Smooth muscle cell (in vitro differentiated cells): ENCODE data around the gene CRHR1. TPM values are rescaled to one million over a fixed set of nuclear protein-coding genes. Genes with fewer than 3 reads are reported as not detected.
A peak's percentile ranks its signal among the peaks of the same experiment; 100 is the strongest.

Source experiments
- DNase-seq: peaks from one replicate; lab custom pipeline; 2025; ENCODE audit not compliant: unreplicated experiment; lab: John Stamatoyannopoulos, UW
- H2AFZ ChIP-seq: fragments of 200-600 bp; sonication (generic); 2 replicates; pipeline ENCODE4 v1.6.0; 2016; ENCODE audit warnings: antibody characterized with exemption, low read depth, mild to moderate bottlenecking
- H3F3A ChIP-seq: fragments of 200-600 bp; sonication (generic); 2 replicates; pipeline ENCODE4 v1.6.0; 2017; ENCODE audit warnings: antibody characterized with exemption, low read depth
- H3K27ac ChIP-seq: fragments of 200-600 bp; sonication (generic); 2 replicates; pipeline ENCODE4 v1.5.1; 2016; ENCODE audit warnings: low read depth, mild to moderate bottlenecking
- H3K27me3 ChIP-seq: fragments of 200-600 bp; sonication (generic); 2 replicates; pipeline ENCODE4 v1.6.1; 2016; ENCODE audit warnings: low read depth, mild to moderate bottlenecking
- H3K36me3 ChIP-seq: fragments of 200-600 bp; sonication (generic); 2 replicates; pipeline ENCODE4 v1.5.1; 2016; ENCODE audit warnings: low read depth
- H3K4me1 ChIP-seq: fragments of 200-600 bp; sonication (generic); 2 replicates; pipeline ENCODE4 v1.5.1; 2016; ENCODE audit warnings: low read depth
- H3K4me2 ChIP-seq: fragments of 200-600 bp; sonication (generic); 2 replicates; pipeline ENCODE4 v1.6.0; 2016; ENCODE audit warnings: mild to moderate bottlenecking
- H3K4me3 ChIP-seq: fragments of 200-600 bp; sonication (generic); 2 replicates; pipeline ENCODE4 v1.5.1; 2016; ENCODE audit warnings: mild to moderate bottlenecking
- H3K79me2 ChIP-seq: fragments of 200-600 bp; sonication (generic); 2 replicates; pipeline ENCODE4 v1.6.0; 2016; ENCODE audit warnings: low read depth, mild to moderate bottlenecking
- H3K9ac ChIP-seq: fragments of 200-600 bp; sonication (generic); 2 replicates; pipeline ENCODE4 v1.6.0; 2016; ENCODE audit warnings: low read depth
- H3K9me3 ChIP-seq: fragments of 200-600 bp; sonication (generic); replicated peaks from 2 replicates; pipeline ENCODE4 v1.5.1; 2016; ENCODE audit warnings: low read depth
- H4K20me1 ChIP-seq: fragments of 200-600 bp; sonication (generic); 2 replicates; pipeline ENCODE4 v1.6.0; 2016; ENCODE audit warnings: low read depth
- CTCF ChIP-seq: fragments of 200-600 bp; sonication (generic); IDR thresholded peaks from 2 replicates; pipeline ENCODE4 v1.5.1; 2017; ENCODE audit warnings: borderline replicate concordance, mild to moderate bottlenecking, antibody characterized with exemption; ENCODE audit not compliant: insufficient read depth, poor library complexity, severe bottlenecking
- WGBS: methylation state at CpG from one replicate; pipeline ENCODE4 v1.1.7; 2016; ENCODE audit warnings: low lambda C conversion rate; 5-methylcytosine and 5-hydroxymethylcytosine counted together
- polyA plus RNA-seq: library from polyadenylated mRNA; unstranded; fragments of >200 nt; fragmentation: Nextera tagmentation; extraction: Ambion mirVana; gene quantifications from 2 replicates; pipeline ENCODE4 v1.2.1, GENCODE V29; 2016
- total RNA-seq: library from RNA; depleted of rRNA; stranded (reverse); fragments of >200 nt; gene quantifications from 2 replicates; pipeline ENCODE4 v1.2.3, GENCODE V29; 2014

The CRHR1 gene
- total RNA-seq (0.09 TPM in 1 of 2 replicates, not detected in the other), polyA plus RNA-seq (not detected in 2 replicates)

DNA sequence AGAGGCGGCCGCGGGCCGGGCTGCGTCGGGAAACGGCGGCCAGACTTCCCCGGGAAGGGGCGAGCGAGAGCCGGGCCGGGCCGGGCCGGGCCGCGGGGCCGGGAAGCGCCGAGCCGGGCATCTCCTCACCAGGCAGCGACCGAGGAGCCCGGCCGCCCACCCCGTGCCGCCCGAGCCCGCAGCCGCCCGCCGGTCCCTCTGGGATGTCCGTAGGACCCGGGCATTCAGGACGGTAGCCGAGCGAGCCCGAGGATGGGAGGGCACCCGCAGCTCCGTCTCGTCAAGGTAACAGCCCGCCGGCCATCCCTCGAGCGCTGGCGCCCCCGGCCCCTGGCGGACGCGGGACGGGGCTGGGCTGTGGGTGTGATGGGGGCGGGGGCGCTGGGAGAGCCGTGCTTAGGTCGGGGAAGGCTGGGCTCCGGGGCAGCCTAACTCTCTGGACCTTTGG lies at the start of gene CRHR1:
Gene CRHR1, plus strand, starts transcription at position 28 of the 448 bp plus-strand sequence. Its CDS starts 225 bp downstream, at position 253.
- no peaks in the 10 kb centered on the region for H3K36me3 ChIP-seq
- no peaks in the 10 kb centered on the region for H3K9me3 ChIP-seq
- no peak within 1 kb of the TSS for H3K9ac ChIP-seq
- no peaks in the 10 kb centered on the region for H4K20me1 ChIP-seq
- H3K27me3 ChIP-seq, result peaks cover 96% of the 10 kb centered on the region
- H3K79me2 ChIP-seq, result no peaks in the 10 kb centered on the region
- peak within 1 kb of the TSS; percentile 96 for H3K4me2 ChIP-seq
- H3K4me3 ChIP-seq, result peak within 1 kb of the TSS; percentile 53
- 1% methylated on average over 32 of the region's 56 CpGs for whole genome bisulfite sequencing
- no peak for DNase-seq
- TF ChIP-seq CTCF, result no peak
- no peak within 1 kb of the TSS for H3K27ac ChIP-seq
- peak within 1 kb of the TSS; percentile 36 for H2AFZ ChIP-seq
- H3F3A ChIP-seq, result peaks cover 7% of the 10 kb centered on the region
- H3K4me1 ChIP-seq, result peaks cover 12% of the 10 kb centered on the region

GRCh38 chr17:45734598-45734997 lies 49.5 kb upstream of the CRHR1 start:
- H2AFZ ChIP-seq, result no peak overlapping the region
- no peaks in the 10 kb centered on the region for H3K36me3 ChIP-seq
- H3K27ac ChIP-seq, result no peak overlapping the region
- no peak overlapping the region for H3K4me3 ChIP-seq
- no peak overlapping the region for H3K4me2 ChIP-seq
- peaks cover 28% of the 10 kb centered on the region for H3K27me3 ChIP-seq
- H3K4me1 ChIP-seq, result no peaks in the 10 kb centered on the region
- no peaks in the 10 kb centered on the region for H3F3A ChIP-seq
- no peak for DNase-seq
- no peak for TF ChIP-seq CTCF
- 83% methylated on average over 3 of the region's 3 CpGs for WGBS
- H3K79me2 ChIP-seq, result no peaks in the 10 kb centered on the region
- H3K9me3 ChIP-seq, result no peaks in the 10 kb centered on the region
- no peak overlapping the region for H3K9ac ChIP-seq
- H4K20me1 ChIP-seq, result no peaks in the 10 kb centered on the region

GRCh38 chr17:45735488-45735887 lies 48.6 kb upstream of the CRHR1 start:
- no peak for TF ChIP-seq CTCF

GRCh38 chr17:45739786-45740185 lies 44.3 kb upstream of the CRHR1 start:
- no peak overlapping the region for H3K4me3 ChIP-seq
- no peak overlapping the region for H2AFZ ChIP-seq
- H3K27ac ChIP-seq, result no peak overlapping the region
- H4K20me1 ChIP-seq, result no peaks in the 10 kb centered on the region
- 95% methylated on average over 2 of the region's 2 CpGs for WGBS
- no peaks in the 10 kb centered on the region for H3F3A ChIP-seq
- no peaks in the 10 kb centered on the region for H3K79me2 ChIP-seq
- no peaks in the 10 kb centered on the region for H3K4me1 ChIP-seq
- no peak for DNase-seq
- H3K9me3 ChIP-seq, result no peaks in the 10 kb centered on the region
- peaks cover 57% of the 10 kb centered on the region for H3K27me3 ChIP-seq
- H3K9ac ChIP-seq, result no peak overlapping the region
- H3K36me3 ChIP-seq, result no peaks in the 10 kb centered on the region
- TF ChIP-seq CTCF, result no peak
- H3K4me2 ChIP-seq, result no peak overlapping the region

More at GRCh38 chr17:45735488-45735887, 48.6 kb upstream of the CRHR1 start:
- H3K9me3 ChIP-seq, result no peaks in the 10 kb centered on the region
- H3K4me3 ChIP-seq, result no peak overlapping the region
- peaks cover 28% of the 10 kb centered on the region for H3K27me3 ChIP-seq
- H3F3A ChIP-seq, result no peaks in the 10 kb centered on the region
- no peak for DNase-seq
- no peaks in the 10 kb centered on the region for H3K79me2 ChIP-seq
- no peak overlapping the region for H3K9ac ChIP-seq
- no peak overlapping the region for H3K27ac ChIP-seq
- 29% methylated on average over 1 of the region's 1 CpG for WGBS
- no peaks in the 10 kb centered on the region for H4K20me1 ChIP-seq
- no peaks in the 10 kb centered on the region for H3K4me1 ChIP-seq
- H3K4me2 ChIP-seq, result no peak overlapping the region
- H2AFZ ChIP-seq, result no peak overlapping the region
- no peaks in the 10 kb centered on the region for H3K36me3 ChIP-seq
